ENCODE results near the gene NECTIN3. TPM values are rescaled to one million over a fixed set of nuclear protein-coding genes. Genes with fewer than 3 reads are reported as not detected.

The NECTIN3 gene
- total RNA-seq, 2 donors from 2014 or later, result 6.3 to 6.4 TPM

DNA sequence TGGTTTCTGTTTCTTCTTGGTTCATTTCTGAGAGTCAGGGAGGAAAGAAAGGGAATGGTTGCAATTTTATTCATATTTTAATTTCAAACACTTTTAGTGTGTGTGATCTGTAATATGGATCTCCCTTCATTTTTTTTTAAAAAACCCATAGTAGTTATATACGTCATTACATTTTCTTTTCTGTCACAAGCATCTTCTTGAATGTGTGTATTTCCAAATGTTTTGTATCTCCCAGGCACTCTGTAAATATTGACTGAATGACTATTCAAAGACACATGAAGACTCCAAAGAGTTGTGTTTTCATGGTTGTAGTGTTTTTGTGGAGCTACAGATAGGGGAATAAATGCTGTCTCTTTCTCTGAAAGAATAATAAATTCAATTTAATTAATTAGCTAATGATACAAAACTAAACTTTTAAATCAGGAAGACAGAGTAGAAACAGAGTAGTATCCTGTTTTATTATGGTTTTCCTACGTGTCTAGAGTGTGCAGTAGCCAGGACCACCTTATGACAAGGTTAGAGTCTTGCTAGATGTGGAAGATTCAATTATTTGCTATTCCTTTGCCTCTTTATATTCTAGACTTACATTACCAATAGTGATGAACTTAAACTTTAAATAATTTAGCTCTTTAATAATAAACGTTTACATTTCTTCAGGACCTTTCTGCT, 35.5 kb downstream of the NECTIN3 start:
- Mint-ChIP-seq H3K36me3 (ENCODE audit: low read depth) (peaks cover 2% of the 10 kb centered on the region), H3K27ac (no peak overlapping the region), H3K27me3 (no peaks in the 10 kb centered on the region), H3K4me3 (no peak overlapping the region), H3K4me1 (peaks cover 11% of the 10 kb centered on the region)
- no peaks in the 10 kb centered on the region for H3K9me3 ChIP-seq (ENCODE audit: control insufficient read depth, low read length, poor library complexity, severe bottlenecking)
- no peak for ATAC-seq
- DNase-seq, result no peak

- DNase-seq (no peak), ATAC-seq (no peak)
- Mint-ChIP-seq H3K27me3 (no peaks in the 10 kb centered on the region), H3K27ac (no peak overlapping the region), H3K36me3 (ENCODE audit: low read depth) (peaks cover 2% of the 10 kb centered on the region), H3K4me3 (no peak overlapping the region), H3K4me1 (peaks cover 11% of the 10 kb centered on the region)
- H3K9me3 ChIP-seq (ENCODE audit: control insufficient read depth, low read length, poor library complexity, severe bottlenecking), result no peaks in the 10 kb centered on the region
Measured at GRCh38 chr3:111107662-111108035, 36.0 kb downstream of the NECTIN3 start.

DNA sequence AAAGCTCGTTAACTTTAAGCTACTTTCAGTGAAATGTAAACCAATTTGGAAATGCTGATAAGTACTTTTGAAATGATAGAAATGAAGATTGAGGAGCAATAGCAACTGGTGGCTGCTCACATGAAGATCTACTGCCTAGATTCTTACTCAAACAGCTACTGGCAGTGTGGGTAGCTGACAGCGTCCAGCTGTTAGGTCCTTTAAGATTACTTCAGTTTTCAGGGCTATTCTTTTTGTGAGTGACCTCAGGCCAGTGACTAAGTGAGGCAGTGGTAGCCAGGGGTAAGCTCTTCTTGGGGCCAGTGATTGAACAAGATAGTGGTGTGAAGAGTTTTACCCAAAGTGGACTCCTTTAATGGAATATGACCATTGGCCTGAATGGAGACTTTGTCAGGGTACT, 41.3 kb downstream of the NECTIN3 start:
- ATAC-seq (no peak), DNase-seq (no peak)
- H3K36me3 Mint-ChIP-seq (ENCODE audit: low read depth), result no peaks in the 10 kb centered on the region
- no peaks in the 10 kb centered on the region for H3K27me3 Mint-ChIP-seq
- no peak overlapping the region for H3K4me3 Mint-ChIP-seq
- peaks cover 6% of the 10 kb centered on the region for H3K4me1 Mint-ChIP-seq
- no peaks in the 10 kb centered on the region for H3K9me3 ChIP-seq (ENCODE audit: control insufficient read depth, low read length, poor library complexity, severe bottlenecking)
- H3K27ac Mint-ChIP-seq, result no peak overlapping the region

GRCh38 chr3:111128884-111129283, 57.3 kb downstream of the NECTIN3 start:
- no peak for DNase-seq

DNA sequence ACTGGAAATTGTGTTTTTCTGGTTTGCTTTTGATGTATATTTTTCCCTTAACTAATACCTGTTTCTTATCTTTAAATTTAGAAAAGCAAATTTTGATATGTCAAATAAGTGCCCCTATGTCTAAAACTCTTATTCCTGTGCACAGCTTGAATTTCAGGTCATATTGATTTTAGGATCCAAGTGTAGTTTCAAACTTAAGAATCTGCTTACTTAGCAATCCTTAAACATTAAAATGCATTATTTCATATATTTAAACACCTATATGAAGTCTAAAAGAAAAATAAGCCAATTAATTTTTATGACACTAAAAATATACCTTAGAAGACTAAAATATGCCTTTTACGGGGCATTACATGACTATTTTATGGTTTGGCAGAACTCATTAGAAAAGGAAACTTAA, 59.2 kb downstream of the NECTIN3 start:
- H3K27ac Mint-ChIP-seq, result no peak overlapping the region
- no peak for ATAC-seq
- peaks cover 2% of the 10 kb centered on the region for H3K36me3 Mint-ChIP-seq (ENCODE audit: low read depth)
- no peaks in the 10 kb centered on the region for H3K27me3 Mint-ChIP-seq
- no peaks in the 10 kb centered on the region for H3K4me1 Mint-ChIP-seq
- no peaks in the 10 kb centered on the region for H3K9me3 ChIP-seq (ENCODE audit: control insufficient read depth, low read length, poor library complexity, severe bottlenecking)
- no peak overlapping the region for H3K4me3 Mint-ChIP-seq
- no peak for DNase-seq

More at GRCh38 chr3:111128884-111129283, 57.3 kb downstream of the NECTIN3 start:
- H3K9me3 ChIP-seq (ENCODE audit: control insufficient read depth, low read length, poor library complexity, severe bottlenecking), result no peaks in the 10 kb centered on the region
- H3K4me1 Mint-ChIP-seq, result no peaks in the 10 kb centered on the region
- no peak for ATAC-seq
- no peak overlapping the region for H3K4me3 Mint-ChIP-seq
- H3K36me3 Mint-ChIP-seq (ENCODE audit: low read depth), result peaks cover under 1% of the 10 kb centered on the region
- H3K27ac Mint-ChIP-seq, result no peak overlapping the region
- no peaks in the 10 kb centered on the region for H3K27me3 Mint-ChIP-seq

DNA sequence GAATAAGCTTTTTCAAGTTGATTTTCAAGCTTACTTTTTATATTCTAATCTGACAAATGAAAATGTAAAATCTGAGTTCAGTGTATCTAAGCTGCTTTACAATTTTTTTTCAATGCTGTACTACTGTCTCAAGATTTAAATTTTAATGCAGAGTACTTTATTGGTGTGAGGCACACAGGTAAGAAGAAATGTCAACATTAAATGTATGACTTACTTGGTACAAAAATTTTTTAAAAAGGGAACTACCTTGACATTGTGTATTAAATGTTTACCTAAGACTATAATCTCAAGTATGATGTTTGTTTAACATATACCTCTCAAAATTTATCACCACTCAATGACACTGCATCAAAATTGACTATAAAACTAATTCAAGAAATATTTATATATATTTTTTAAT, 62.7 kb downstream of the NECTIN3 start:
- peaks cover 2% of the 10 kb centered on the region for H3K36me3 Mint-ChIP-seq (ENCODE audit: low read depth)
- no peak for ATAC-seq
- no peaks in the 10 kb centered on the region for H3K9me3 ChIP-seq (ENCODE audit: control insufficient read depth, low read length, poor library complexity, severe bottlenecking)
- no peak overlapping the region for H3K4me3 Mint-ChIP-seq
- H3K27me3 Mint-ChIP-seq, result no peaks in the 10 kb centered on the region
- H3K27ac Mint-ChIP-seq, result no peak overlapping the region
- no peak for DNase-seq
- H3K4me1 Mint-ChIP-seq, result no peaks in the 10 kb centered on the region

DNA sequence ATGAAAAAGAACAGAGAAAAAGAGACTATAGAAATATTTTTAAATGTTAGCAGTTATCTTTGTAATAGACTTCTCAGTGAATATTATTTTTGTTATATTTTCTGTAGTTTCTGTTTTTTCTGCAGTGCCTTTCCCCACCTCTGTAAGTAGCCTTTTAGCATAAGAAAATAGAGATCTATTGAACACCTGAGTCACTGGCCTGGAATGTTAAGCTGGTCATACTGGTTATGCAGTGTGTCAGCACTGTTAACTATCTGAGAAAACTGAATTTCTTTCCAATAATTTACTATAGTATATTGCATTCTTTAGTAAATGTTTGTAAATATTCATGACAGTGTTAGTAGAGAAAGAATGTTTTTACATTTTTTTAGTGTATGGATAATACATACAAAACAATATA, 79.8 kb downstream of the NECTIN3 start:
- Mint-ChIP-seq H3K4me3 (no peak overlapping the region), H3K27ac (no peak overlapping the region), H3K27me3 (no peaks in the 10 kb centered on the region), H3K36me3 (ENCODE audit: low read depth) (peaks cover 5% of the 10 kb centered on the region), H3K4me1 (no peaks in the 10 kb centered on the region)
- DNase-seq (no peak), ATAC-seq (no peak)
- H3K9me3 ChIP-seq (ENCODE audit: control insufficient read depth, low read length, poor library complexity, severe bottlenecking), result no peaks in the 10 kb centered on the region

DNA sequence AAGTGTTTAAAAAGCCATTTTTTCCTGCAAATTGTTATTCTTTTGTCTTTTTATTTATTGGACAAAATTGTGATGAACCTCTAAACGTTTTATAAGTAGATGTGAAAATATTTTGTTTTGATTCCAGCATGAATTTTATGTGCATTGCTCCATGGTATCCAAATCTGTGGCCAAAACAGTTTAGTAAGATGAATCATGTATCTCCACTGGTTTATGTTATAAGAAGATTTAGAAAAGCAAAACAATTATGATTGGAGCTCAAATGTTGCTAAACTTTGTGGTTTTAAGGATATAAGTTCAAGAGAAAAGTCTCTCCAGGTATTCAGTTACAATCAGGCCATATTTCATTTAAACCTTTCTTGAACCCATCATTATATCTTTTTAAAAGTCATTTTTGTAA, 80.9 kb downstream of the NECTIN3 start:
- ATAC-seq, result no peak
- no peaks in the 10 kb centered on the region for H3K9me3 ChIP-seq (ENCODE audit: control insufficient read depth, low read length, poor library complexity, severe bottlenecking)
- Mint-ChIP-seq H3K4me1 (no peaks in the 10 kb centered on the region), H3K4me3 (no peak overlapping the region), H3K27ac (no peak overlapping the region), H3K27me3 (no peaks in the 10 kb centered on the region), H3K36me3 (ENCODE audit: low read depth) (peaks cover 5% of the 10 kb centered on the region)
- DNase-seq, result no peak

DNA sequence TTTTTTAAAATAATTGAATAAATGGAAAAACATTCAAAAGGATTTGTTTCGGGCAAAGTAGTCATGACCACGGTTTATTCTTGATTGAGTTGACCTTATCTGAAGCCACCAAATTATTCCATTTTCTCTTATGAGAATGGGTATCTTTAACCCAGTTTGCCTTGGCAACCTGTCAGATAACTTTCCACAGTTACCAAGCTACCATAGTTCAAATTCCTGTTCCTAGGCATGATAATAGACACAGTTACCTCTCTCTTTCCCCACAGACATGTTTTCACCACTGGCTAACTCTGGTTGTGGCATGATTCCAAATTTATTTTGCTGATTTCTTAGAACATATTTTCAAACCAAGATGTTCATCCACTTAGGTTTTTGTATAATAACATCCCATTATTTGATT, 84.9 kb downstream of the NECTIN3 start:
- no peak for DNase-seq
- no peaks in the 10 kb centered on the region for H3K9me3 ChIP-seq (ENCODE audit: control insufficient read depth, low read length, poor library complexity, severe bottlenecking)
- peaks cover 3% of the 10 kb centered on the region for H3K36me3 Mint-ChIP-seq (ENCODE audit: low read depth)
- ATAC-seq, result no peak
- H3K27me3 Mint-ChIP-seq, result no peaks in the 10 kb centered on the region
- no peaks in the 10 kb centered on the region for H3K4me1 Mint-ChIP-seq
- no peak overlapping the region for H3K27ac Mint-ChIP-seq
- H3K4me3 Mint-ChIP-seq, result no peak overlapping the region

- no peaks in the 10 kb centered on the region for H3K9me3 ChIP-seq (ENCODE audit: control insufficient read depth, low read length, poor library complexity, severe bottlenecking)
- H3K4me3 Mint-ChIP-seq, result no peak overlapping the region
- ATAC-seq (no peak), DNase-seq (no peak)
- H3K36me3 Mint-ChIP-seq (ENCODE audit: low read depth), result no peaks in the 10 kb centered on the region
- no peaks in the 10 kb centered on the region for H3K4me1 Mint-ChIP-seq
- H3K27me3 Mint-ChIP-seq, result no peaks in the 10 kb centered on the region
- H3K27ac Mint-ChIP-seq, result no peak overlapping the region
Measured at GRCh38 chr3:111159391-111159790, 87.8 kb downstream of the NECTIN3 start.

GRCh38 chr3:111164621-111165020, 93.0 kb downstream of the NECTIN3 start:
- no peak overlapping the region for H3K4me3 Mint-ChIP-seq
- no peaks in the 10 kb centered on the region for H3K9me3 ChIP-seq (ENCODE audit: control insufficient read depth, low read length, poor library complexity, severe bottlenecking)
- no peak for DNase-seq
- ATAC-seq, result no peak
- no peaks in the 10 kb centered on the region for H3K27me3 Mint-ChIP-seq
- H3K4me1 Mint-ChIP-seq, result no peaks in the 10 kb centered on the region
- no peak overlapping the region for H3K27ac Mint-ChIP-seq
- H3K36me3 Mint-ChIP-seq (ENCODE audit: low read depth), result no peaks in the 10 kb centered on the region

- Mint-ChIP-seq H3K4me3 (no peak overlapping the region), H3K27me3 (no peaks in the 10 kb centered on the region), H3K27ac (no peak overlapping the region), H3K36me3 (ENCODE audit: low read depth) (no peaks in the 10 kb centered on the region), H3K4me1 (no peaks in the 10 kb centered on the region)
- no peaks in the 10 kb centered on the region for H3K9me3 ChIP-seq (ENCODE audit: control insufficient read depth, low read length, poor library complexity, severe bottlenecking)
- DNase-seq, result no peak
- ATAC-seq, result no peak
Measured at GRCh38 chr3:111165411-111165810, 93.8 kb downstream of the NECTIN3 start.

- no peaks in the 10 kb centered on the region for H3K27me3 Mint-ChIP-seq
- DNase-seq (no peak), ATAC-seq (no peak)
- H3K27ac Mint-ChIP-seq, result no peak overlapping the region
- no peaks in the 10 kb centered on the region for H3K4me1 Mint-ChIP-seq
- no peaks in the 10 kb centered on the region for H3K9me3 ChIP-seq (ENCODE audit: control insufficient read depth, low read length, poor library complexity, severe bottlenecking)
- H3K36me3 Mint-ChIP-seq (ENCODE audit: low read depth), result peaks cover 2% of the 10 kb centered on the region
- no peak overlapping the region for H3K4me3 Mint-ChIP-seq
Measured at GRCh38 chr3:111173328-111173900, 101.8 kb downstream of the NECTIN3 start.

GRCh38 chr3:111173906-111174305, 102.3 kb downstream of the NECTIN3 start:
- peaks cover 2% of the 10 kb centered on the region for H3K36me3 Mint-ChIP-seq (ENCODE audit: low read depth)
- no peaks in the 10 kb centered on the region for H3K9me3 ChIP-seq (ENCODE audit: control insufficient read depth, low read length, poor library complexity, severe bottlenecking)
- H3K27ac Mint-ChIP-seq, result no peak overlapping the region
- no peak for ATAC-seq
- no peaks in the 10 kb centered on the region for H3K4me1 Mint-ChIP-seq
- H3K4me3 Mint-ChIP-seq, result no peak overlapping the region
- DNase-seq, result no peak
- no peaks in the 10 kb centered on the region for H3K27me3 Mint-ChIP-seq

Measured in T-helper 17 cell (primary cell).